WERI-Rb-1 (cell line): ENCODE data around the gene CCDC186.

Experiments used
- DNase-seq: peaks from one replicate; pipeline ENCODE4 v3.0.0-alpha.2; 2020
- H3K27ac ChIP-seq: fragments of 250-450 bp; sonication (Bioruptor Pico); 2 replicates; pipeline ENCODE4 v1.5.1; 2020; ENCODE audit warnings: mild to moderate bottlenecking, moderate library complexity
- H3K27me3 ChIP-seq: fragments of 250-450 bp; sonication (Bioruptor Pico); 2 replicates; pipeline ENCODE4 v1.5.1; 2021; ENCODE audit warnings: mild to moderate bottlenecking, low read depth, moderate library complexity; ENCODE audit not compliant: insufficient read depth, severe bottlenecking
- H3K36me3 ChIP-seq: fragments of 250-450 bp; sonication (Bioruptor Pico); 2 replicates; pipeline ENCODE4 v1.5.1; 2020; ENCODE audit warnings: mild to moderate bottlenecking, moderate library complexity
- H3K4me3 ChIP-seq: 2 replicates; pipeline ENCODE4 v1.5.1; 2011; ENCODE audit warnings: low read depth, mild to moderate bottlenecking, control low read depth, low read length
- H3K9me3 ChIP-seq: fragments of 250-450 bp; sonication (Bioruptor Pico); 2 replicates; pipeline ENCODE4 v1.5.1; 2021; ENCODE audit warnings: mild to moderate bottlenecking, moderate library complexity; ENCODE audit not compliant: severe bottlenecking
- CTCF ChIP-seq: IDR thresholded peaks from 2 replicates; pipeline ENCODE4 v1.5.1; 2011; ENCODE audit warnings: low read depth, mild to moderate bottlenecking, control low read depth, inconsistent platforms, low read length

CCDC186 gene

GRCh38 chr10:114110174-114110972 lies 63.6 kb downstream of the CCDC186 start:
- Histone ChIP-seq H3K4me3 (no peak overlapping the region), H3K9me3 (no peaks in the 10 kb centered on the region), H3K27ac (no peak overlapping the region), H3K27me3 (no peaks in the 10 kb centered on the region), H3K36me3 (no peaks in the 10 kb centered on the region)
- DNase-seq = no peak
- TF ChIP-seq CTCF = peak; percentile 31

GRCh38 chr10:114103284-114103683 lies 70.7 kb downstream of the CCDC186 start:
- no peaks in the 10 kb centered on the region for H3K27me3 ChIP-seq
- H3K27ac ChIP-seq = no peak overlapping the region
- DNase-seq = no peak
- H3K36me3 ChIP-seq = no peaks in the 10 kb centered on the region
- H3K9me3 ChIP-seq = no peaks in the 10 kb centered on the region
- no peak overlapping the region for H3K4me3 ChIP-seq
- peak; percentile 29; the same call in 1 of the 2 replicates for TF ChIP-seq CTCF

- Histone ChIP-seq H3K9me3 (no peaks in the 10 kb centered on the region), H3K4me3 (no peak overlapping the region), H3K27ac (no peak overlapping the region), H3K27me3 (no peaks in the 10 kb centered on the region), H3K36me3 (no peaks in the 10 kb centered on the region)
- no peak for DNase-seq
- no peak for TF ChIP-seq CTCF
Measured at GRCh38 chr10:114102256-114102655, 71.7 kb downstream of the CCDC186 start.

- Histone ChIP-seq H3K27me3 (no peaks in the 10 kb centered on the region), H3K27ac (no peak overlapping the region), H3K36me3 (no peaks in the 10 kb centered on the region), H3K9me3 (no peaks in the 10 kb centered on the region), H3K4me3 (peak overlapping the region; percentile 35)
- TF ChIP-seq CTCF = no peak
- DNase-seq = peak; percentile 50
Measured at GRCh38 chr10:114100848-114101741, 72.9 kb downstream of the CCDC186 start.

- Histone ChIP-seq H3K27me3 (no peaks in the 10 kb centered on the region), H3K27ac (no peak overlapping the region), H3K36me3 (no peaks in the 10 kb centered on the region), H3K4me3 (no peak overlapping the region), H3K9me3 (no peaks in the 10 kb centered on the region)
- no peak for DNase-seq
- no peak for TF ChIP-seq CTCF
Measured at GRCh38 chr10:114096864-114097263, 77.1 kb downstream of the CCDC186 start.
